GM12878 (cell line): ENCODE measurements around the gene RNLS.

Experiments used
- BCLAF1 ChIP-seq: fragments of 450-650 bp; IDR thresholded peaks from 2 replicates; pipeline ENCODE4 v1.6.1; 2017; ENCODE audit warnings: antibody characterized with exemption, mild to moderate bottlenecking, moderate library complexity
- TF ChIP-seq, protein P1 (sequence below), 3 experiments: IDR thresholded peaks in 2 of 3; conservative IDR thresholded peaks in 1 of 3; 2 replicates each; pipeline ENCODE4 v1.5.1; 2011; ENCODE audit warnings: low read depth in 3 of 3, low read length in 3 of 3, mild to moderate bottlenecking in 3 of 3, control low read depth in 2 of 3, moderate library complexity in 2 of 3, inconsistent platforms in 1 of 3, mixed read lengths in 1 of 3; ENCODE audit not compliant: control insufficient read depth in 2 of 3, insufficient read depth in 1 of 3; ENCODE audit errors: extremely low read depth in 1 of 3

DNA sequence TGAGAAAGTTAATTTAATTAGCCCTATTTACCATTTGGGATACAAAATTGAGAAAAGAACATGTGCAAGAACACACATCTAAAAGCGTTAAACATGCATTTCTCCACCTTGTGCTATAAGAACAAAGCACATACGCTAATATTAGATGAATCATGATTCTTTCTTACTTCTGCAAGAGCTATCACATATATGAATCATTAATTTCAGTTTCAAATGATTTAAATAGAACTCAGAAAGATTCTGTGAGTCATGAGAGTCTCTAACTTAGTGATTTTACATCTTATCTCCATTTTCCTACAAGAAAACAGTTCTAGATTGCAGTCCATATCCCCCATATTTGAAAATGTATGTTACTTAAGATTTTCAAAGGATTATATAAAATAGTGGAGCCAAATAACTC is 173.9 kb downstream of the RNLS start:
- TF ChIP-seq, protein P1, sequence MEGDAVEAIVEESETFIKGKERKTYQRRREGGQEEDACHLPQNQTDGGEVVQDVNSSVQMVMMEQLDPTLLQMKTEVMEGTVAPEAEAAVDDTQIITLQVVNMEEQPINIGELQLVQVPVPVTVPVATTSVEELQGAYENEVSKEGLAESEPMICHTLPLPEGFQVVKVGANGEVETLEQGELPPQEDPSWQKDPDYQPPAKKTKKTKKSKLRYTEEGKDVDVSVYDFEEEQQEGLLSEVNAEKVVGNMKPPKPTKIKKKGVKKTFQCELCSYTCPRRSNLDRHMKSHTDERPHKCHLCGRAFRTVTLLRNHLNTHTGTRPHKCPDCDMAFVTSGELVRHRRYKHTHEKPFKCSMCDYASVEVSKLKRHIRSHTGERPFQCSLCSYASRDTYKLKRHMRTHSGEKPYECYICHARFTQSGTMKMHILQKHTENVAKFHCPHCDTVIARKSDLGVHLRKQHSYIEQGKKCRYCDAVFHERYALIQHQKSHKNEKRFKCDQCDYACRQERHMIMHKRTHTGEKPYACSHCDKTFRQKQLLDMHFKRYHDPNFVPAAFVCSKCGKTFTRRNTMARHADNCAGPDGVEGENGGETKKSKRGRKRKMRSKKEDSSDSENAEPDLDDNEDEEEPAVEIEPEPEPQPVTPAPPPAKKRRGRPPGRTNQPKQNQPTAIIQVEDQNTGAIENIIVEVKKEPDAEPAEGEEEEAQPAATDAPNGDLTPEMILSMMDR (IDR thresholded peaks at IDR 0.05 in 2 of 3, conservative IDR thresholded peaks at IDR 0.05 in 1 of 3; ENCODE audit: control insufficient read depth in 2 of 3, extremely low read depth in 1 of 3, insufficient read depth in 1 of 3, low read depth in 3 of 3, low read length in 3 of 3), result no peak
- no peak for TF ChIP-seq BCLAF1
